Raji (cell line): ENCODE data around the gene RBM47.

Experiments
- POLR2A ChIP-seq: IDR thresholded peaks from 2 replicates; pipeline ENCODE4 v1.6.1; 2011; ENCODE audit warnings: low read depth, low read length, control low read depth; ENCODE audit not compliant: insufficient read depth

The RBM47 gene

DNA sequence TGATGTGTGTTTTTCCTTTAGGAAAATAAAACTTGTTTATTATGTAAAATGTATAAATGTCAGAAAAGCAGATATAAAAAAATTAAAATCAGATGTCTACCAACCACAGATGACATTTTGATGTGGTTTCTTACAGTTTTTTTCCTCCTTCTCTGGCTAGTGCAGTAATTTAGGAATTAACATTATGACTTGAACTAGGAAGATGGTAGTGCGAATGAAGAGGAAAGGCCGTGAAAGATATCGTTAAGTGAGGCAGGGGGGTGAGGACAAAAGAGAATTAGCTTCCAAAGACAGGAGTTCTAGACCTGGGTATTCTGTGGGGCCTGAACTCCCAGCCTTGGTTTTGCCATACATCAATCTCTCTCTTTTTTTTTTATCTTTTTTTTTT lies 98.0 kb downstream of the RBM47 start:
- no peak for TF ChIP-seq POLR2A

DNA sequence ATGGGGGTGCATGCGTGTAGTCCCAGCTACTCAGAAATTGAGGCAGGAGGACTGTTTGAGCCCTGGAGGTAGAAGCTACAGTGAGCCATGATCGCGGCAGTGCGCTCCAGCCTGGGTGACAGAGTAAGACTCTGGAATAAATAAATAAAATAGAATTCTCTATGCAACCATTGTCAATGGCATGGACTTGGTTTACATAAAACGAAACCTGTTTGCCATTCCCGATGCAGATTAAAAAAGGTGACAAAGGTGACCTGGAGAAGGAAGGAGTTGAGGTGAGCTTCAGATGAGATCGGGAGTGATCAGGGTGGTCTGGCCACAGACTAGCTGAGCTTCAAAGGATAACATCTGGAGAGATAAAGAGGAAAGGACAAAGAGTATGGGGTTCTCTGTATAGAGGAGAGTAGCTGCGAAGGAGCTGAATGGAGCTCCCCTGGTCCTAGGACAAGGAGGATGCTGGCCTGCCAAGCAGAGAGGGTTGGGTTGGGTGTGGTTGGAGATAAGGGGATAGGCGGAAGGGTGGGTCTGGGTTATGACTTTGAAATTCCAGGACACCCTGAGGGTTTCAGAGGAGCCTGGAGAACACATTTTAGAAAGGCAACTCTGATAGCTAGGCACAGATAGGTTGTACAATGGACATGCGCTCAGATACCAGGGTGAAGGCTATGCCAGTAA lies 98.6 kb downstream of the RBM47 start:
- TF ChIP-seq POLR2A: no peak

DNA sequence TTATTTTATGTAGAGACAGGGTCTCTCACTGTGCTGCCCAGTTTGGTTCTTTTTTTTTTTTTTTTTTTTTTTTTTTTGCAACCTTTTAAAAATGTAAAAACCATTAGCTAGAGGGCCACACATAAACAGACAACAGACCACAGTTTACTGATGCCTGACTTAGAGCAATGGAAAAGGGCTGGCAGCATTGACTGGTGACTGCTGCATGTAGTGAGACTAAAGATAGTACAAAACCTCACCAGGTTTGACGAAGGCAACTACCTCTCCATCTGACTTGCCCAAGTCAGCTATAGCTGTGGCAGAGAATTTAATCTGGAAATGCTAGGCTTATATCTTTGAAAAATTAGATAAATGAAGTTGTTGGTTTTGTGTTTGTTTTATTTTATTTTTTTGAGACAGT lies 102.9 kb downstream of the RBM47 start:
- no peak for TF ChIP-seq POLR2A

DNA sequence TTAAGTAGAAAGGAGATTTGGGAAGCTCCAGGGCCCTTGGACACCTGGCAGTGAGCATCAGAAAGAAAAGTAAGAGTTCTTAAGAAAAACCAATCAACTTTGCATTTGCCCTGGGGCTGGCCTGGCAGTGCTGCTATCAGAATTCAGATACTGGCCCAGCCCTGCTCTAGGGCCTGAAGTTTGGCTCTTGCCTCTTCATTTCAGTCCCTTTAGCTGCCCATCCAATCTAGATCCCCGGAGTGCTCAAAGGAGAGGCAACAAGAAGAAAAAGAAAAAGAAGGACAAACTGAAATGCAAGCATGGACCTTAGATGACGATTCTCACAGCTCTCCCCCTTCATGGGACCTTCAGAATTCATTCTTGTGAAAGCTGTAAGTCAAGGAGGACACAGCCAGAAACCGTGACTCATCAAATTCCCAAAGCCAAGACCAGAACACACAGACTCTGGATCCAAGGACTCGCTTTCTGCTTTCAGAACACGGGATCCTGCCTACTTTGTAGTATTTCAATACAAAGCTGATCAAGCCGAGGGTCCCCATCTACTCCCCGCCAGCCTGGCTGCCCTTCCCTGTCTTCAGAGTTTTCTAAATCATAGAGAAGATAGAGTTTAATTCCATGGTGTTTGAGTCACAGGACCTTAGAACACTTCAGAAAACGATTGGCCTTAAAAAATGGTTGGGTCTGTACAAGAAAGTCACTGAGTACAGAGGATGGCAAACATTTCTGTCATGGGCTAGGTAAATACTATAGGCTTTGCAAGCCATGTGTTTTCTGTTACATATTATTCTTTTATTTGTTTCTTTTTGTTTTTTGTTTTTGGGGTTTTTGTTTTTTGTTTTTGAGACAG lies 103.7 kb downstream of the RBM47 start:
- no peak for TF ChIP-seq POLR2A

DNA sequence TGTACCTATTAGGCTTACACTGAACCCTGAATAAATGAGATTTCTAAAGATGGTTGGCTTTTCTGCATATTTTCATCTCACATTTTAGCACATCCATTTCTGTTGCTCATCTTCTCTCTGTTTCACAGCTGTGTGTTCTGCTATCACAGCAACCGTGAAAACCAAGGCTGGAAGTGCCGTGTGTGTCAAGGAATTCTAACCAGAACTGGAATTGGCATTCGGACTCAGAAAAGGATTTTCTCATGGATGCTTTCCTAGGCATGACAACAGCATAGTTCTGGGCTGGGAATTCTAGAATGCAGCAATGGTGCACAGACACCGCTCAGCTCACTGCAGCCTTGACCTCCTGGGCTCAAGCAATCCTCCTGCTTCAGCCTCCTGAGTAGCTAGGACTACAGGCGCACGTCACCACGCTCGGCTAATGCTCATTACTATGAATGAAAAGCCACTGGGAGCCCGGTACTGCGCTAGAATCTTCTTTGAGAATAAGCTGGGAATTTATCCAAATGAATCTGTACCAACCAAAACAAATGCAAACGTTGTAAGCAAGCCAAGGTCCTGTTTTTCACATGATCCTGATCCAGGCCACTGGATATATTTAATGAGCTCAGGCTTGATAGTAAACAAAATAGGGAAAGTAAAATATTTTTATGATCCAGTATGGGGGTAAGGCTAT lies 105.2 kb downstream of the RBM47 start:
- TF ChIP-seq POLR2A: no peak

DNA sequence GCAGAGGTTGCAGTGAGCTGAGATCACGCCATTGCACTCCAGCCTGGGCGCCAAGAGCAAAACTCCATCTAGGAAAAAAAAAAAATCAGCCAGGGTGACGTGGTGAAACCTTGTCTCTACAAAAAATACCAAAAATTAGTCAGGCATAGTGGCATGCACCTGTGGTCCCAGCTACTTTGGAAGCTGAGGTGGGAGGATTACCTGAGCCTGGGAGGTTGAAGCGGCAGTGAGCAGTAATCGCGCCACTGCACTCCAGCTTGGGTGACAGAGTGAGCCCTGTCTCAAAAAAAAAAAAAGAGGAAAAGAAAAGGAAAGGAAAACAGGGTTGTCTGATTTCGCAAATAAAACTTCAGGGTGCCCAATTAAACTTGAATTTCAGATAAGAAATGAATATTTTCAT lies 106.1 kb downstream of the RBM47 start:
- TF ChIP-seq POLR2A: no peak

DNA sequence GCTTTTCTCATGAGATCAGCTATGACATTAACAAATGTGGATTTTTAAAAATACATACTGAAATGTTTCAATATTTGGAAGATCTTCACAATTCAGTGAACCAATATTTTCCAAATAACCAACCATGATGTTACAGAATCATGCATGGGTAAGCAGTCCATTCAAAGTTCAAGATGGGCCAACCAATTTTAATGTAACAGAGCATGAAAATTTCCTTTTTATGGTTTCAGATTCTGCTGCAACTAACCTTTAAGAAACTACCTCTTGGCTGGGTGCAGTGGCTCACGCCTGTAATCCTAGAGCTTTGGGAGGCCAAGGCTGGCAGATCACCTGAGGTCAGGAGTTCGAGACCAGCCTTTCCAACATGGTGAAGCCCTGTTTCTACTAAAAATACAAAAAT lies 107.7 kb downstream of the RBM47 start:
- TF ChIP-seq POLR2A: no peak

DNA sequence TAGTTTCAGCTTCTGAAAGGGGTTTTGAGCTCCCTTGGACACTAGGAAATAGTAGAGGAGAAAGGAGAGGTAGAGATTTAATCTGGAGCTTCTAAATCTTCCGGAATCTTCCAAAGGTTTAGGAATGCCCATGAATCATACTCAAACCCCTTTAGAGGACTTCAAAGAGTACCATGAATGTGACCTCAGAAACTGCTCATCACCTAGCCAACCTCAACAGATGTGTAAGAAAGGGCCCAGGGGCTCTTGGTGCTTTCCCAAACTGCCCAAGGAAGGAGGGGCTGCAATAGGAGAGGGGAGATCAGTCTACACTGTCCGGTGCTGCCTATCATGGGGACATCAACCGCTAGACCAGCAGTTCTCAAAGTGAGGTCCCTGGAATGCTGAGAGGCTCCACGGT lies 109.1 kb downstream of the RBM47 start:
- TF ChIP-seq POLR2A: no peak

DNA sequence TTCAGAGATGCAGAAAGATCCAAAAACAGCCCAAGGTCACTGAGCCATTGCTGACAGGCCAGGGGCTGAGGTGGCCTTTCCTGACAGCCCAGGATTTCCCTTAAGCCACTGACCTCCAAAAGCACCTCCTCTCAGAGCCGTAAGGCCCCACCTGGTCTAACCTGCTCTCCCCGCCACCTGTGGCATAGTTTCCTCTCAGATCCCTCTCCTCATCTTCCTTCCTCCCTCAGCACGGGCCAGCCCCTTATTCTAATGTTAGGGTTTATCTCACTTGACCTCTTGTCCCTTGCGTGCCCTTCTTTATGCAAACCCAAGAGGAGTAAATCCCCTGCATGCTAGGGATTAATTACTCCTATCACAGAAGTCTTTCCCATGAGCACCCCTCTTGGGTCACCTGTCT lies 113.0 kb downstream of the RBM47 start:
- no peak for TF ChIP-seq POLR2A

DNA sequence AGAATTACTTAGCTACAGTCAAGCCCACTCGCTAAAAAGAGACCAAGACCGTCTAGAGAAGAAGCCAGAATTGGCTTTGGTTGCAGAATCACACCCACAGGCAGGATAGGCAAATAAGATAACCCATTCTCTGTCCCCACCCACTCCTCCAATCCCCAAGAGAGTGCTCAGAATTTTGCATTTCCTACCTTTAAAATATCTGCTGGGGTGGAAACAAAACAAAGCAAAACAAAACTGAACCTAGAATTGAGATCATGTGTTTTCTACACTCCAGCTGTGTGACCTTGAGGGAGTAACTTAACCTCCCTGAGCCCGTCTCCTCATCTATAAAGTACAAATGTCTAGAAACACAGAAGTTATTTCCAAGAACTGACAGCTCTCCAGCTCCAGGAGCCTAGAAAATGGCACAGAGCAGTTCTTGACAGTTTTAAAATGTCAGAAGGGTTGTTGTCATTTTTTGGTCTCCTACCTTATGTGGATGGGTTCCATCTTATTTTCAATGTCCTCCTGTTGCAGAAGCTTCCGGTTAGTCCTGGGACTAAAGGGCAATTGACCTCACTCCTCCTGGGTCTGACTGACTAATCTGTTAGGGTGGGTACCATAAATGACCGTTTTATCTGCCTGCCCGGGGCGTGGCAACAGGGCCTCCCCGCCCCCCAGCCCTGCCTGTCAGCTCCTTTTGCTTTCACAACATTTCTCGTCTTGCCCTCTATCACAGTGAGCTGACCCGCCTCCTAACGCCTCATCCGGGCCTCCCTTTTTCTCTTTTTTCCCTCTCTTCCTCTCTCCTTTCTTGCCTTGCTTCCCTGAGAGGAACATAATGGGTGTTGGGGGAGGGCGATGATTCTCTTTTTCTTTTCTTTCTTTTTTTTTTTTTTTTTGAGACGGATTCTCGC lies 114.0 kb downstream of the RBM47 start:
- no peak for TF ChIP-seq POLR2A

DNA sequence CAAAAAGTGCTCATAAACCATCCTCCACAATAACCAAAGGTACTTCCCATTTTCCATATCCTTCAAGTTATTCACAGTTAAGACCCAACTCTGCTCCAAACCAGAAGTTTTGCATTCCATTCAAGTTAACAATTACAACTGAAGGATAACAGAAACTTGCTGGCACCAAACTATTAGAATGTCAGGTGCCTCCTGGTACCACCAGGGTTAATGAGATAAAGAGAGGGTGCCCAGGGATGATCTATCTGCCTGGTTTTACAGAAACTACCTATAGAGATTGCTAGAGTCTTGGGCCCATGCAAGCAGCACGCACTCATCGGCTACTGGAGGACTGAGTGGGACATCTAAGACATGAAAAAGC lies 114.6 kb downstream of the RBM47 start:
- no peak for TF ChIP-seq POLR2A

DNA sequence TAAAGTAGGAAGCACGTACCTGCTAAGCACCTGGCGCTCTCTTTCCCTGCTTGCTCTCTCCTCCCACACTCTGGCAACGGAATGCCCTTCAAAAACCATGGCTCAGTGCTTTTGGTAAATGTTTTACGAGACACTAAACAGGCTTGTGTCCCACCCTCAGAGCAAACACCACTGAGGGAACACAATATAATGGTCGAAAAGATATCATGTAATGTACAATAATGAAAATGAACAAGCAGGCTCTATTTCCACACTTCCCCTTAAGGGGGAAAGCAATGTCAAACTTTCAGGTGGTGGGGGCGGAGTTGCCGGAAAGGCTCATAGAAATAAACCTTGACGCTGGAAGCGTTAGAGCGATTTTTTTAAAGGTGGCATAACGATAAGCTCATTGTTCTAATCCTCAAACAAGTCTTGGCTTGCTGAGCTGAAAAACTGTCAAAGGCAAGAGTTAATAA lies 115.1 kb downstream of the RBM47 start:
- TF ChIP-seq POLR2A: no peak

DNA sequence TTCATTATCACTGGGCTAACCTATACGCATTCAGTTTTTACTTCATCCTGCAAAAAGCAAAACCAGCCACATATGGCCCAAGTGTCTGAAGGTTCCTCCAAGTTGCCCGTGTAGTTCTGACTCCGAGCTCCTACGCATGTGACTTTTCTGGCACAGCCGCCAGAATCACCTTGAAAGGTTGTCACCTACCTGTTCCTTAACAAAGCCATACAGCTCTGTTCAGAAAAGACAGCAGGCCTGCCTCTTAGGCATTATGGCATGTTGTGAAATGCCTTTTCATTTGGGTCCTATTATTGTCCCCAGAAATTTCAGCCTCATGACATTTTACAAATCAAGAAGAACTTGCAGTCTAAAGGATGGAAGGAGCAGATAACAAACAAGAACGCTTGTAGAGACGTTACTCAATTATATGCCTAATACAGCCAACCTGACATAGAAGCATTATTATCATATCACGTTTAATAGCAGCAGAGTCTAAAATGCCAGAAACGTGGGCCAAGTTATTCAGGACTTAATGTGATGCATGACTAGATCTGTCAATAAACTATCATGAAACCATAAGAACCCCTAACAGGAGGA lies 118.5 kb downstream of the RBM47 start:
- no peak for TF ChIP-seq POLR2A

DNA sequence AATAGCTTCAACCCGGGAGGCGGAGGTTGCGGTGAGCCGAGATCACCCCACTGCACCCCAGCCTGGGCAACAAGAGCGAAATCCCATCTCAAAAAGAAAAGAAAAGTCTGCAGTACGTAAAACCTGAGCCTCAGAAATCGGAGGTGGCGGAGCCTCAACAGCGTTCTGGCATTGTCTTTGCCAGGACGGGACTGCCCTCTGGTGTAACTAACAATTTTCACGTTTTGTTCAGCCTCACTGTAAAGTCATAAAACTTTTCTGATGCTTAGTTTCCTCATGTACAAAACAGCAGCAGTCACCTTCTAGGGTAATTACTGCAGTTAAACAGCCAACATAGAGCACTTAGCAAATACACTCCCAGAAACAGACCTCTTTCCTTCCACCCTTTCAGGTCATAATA lies 121.7 kb downstream of the RBM47 start:
- TF ChIP-seq POLR2A: no peak

DNA sequence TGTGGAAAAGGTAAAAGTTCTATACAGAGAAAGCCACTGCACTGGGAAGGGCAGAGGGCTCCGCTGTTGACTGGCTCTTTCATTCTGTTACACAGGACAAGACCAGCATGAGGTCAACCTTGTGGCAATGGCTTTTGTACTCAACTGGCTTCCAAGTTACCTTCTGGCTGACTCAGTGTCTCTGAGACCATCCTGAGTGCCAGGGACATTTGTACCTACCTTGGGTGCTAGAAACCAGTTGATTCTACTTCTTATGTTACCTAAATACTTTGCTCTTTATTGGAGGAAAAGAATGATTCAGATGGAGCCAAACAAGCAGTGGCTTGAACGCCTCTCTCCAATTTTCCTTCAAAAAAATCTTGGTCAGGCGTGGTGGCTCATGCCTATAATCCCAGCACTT lies 123.2 kb downstream of the RBM47 start:
- no peak for TF ChIP-seq POLR2A
